CD4-positive, alpha-beta T cell treated with Interleukin-2 at 100 ng/mL for 4 hours (primary cell): ENCODE results near the gene RRP1.
"Not testable (repeated sequence)": the region's sequence is repeated elsewhere in the genome, so short reads cannot be mapped to it uniquely, and the experiment has no call there.

Experiments
- DNase-seq: peaks from one replicate; pipeline ENCODE4 v3.0.0-alpha.2; 2020; ENCODE audit warnings: low spot score

The RRP1 gene

GRCh38 chr21:43836616-43837015 is 47.2 kb downstream of the RRP1 start:
- no peak for DNase-seq

- no peak for DNase-seq
Observed at GRCh38 chr21:43840259-43840658, 50.9 kb downstream of the RRP1 start.

- no peak for DNase-seq
Observed at GRCh38 chr21:43842742-43843141, 53.4 kb downstream of the RRP1 start.

- not testable (repeated sequence) for DNase-seq
Observed at GRCh38 chr21:43844906-43845305, 55.5 kb downstream of the RRP1 start.

GRCh38 chr21:43845386-43845785 is 56.0 kb downstream of the RRP1 start:
- no peak for DNase-seq

- no peak for DNase-seq
Observed at GRCh38 chr21:43846430-43846829, 57.1 kb downstream of the RRP1 start.

GRCh38 chr21:43847301-43847700 is 57.9 kb downstream of the RRP1 start:
- no peak for DNase-seq

- DNase-seq: no peak
Observed at GRCh38 chr21:43848771-43849170, 59.4 kb downstream of the RRP1 start.

GRCh38 chr21:43849532-43850299 is 60.3 kb downstream of the RRP1 start:
- no peak for DNase-seq

- DNase-seq: no peak
Observed at GRCh38 chr21:43850728-43851295, 61.4 kb downstream of the RRP1 start.

- no peak for DNase-seq
Observed at GRCh38 chr21:43851593-43851992, 62.2 kb downstream of the RRP1 start.

GRCh38 chr21:43853851-43854772 is 64.7 kb downstream of the RRP1 start:
- no peak for DNase-seq
